ENCODE data around the gene LGALS7.

LGALS7 gene

DNA sequence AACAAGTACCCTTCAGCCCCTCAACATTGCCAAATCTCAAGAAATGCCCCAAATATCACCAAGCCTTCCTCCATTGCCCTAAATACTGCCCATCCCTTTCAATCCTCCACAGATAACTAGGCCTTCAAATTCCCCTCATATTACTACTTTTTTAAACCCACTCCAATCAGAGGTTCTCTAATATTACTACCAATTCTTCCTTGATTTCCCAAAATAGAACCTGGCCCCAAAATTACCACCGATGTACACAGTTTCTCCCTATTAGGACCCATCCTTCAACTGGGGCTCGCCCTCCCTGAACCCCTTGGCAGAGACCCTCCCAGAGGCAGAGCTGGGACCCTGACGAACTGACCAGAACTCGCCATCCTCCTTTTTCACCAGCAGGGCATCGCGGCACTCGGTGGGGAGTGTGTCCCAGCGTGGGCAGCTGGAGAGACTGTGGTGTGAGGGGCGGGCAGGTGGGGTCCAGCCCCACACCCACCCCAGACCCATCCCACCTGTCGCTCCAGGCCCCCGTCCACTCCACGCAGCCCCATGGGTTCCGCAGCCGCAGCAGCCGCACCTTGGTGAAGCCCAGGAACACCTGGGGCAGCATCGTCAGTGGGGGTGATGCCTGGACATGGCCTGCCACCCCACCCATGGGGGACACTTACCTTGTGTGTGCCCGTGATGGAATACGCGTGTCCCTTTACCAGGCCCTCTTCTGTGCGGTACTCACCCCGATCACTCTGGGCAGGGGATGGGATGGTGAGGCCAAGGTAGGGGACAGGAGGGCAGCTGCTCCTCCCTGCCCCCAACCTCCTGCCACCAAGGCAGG lies 35.2 kb downstream of the LGALS7 start:
- no peak for DNase-seq

- DNase-seq: no peak
These were observed 35.9 kb downstream of the LGALS7 start for GRCh38 chr19:38737281-38737865.

DNA sequence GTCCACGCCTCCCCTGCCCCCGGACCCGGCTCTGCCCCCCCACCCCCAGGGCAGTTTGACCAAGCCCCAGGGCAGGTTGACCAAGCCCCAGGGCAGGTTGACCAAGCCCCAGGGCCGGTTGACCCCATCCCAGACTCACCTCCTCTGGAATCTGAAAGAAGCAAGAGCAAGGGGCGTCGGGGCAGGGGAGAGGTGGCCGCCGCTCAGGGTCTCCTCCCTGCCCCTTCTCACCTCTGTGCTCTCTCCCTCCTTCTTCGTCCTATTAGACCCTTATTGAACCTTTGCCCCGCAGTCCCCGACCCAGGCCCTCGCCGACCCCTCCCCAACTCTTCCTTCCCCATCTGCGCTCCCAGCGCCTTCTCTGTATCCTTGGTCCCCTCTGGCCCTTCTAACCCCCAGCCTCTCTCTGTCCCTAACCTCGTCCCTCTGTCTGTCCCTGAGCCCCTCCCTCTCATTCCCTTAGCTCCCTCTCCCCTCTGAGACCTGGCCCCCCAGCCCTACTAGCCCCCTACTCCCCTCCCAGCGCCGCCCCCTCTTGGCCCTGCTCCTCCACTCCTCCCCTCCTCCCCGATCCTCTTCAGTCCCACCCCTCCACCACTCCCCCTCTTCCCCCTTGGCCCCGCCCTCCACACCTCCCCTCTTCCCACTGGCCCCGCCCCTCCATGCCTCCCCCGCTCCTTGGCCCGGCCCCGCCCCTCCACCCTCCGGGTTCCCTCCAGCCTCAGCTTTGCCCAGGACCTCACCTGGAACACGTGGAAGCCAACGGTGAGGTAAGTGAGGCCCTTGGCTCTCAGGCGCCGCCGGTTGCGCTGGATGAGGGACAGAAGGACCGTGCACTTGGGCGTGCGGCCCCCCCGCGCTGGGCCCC lies 36.7 kb downstream of the LGALS7 start:
- DNase-seq: peak; percentile 68

DNA sequence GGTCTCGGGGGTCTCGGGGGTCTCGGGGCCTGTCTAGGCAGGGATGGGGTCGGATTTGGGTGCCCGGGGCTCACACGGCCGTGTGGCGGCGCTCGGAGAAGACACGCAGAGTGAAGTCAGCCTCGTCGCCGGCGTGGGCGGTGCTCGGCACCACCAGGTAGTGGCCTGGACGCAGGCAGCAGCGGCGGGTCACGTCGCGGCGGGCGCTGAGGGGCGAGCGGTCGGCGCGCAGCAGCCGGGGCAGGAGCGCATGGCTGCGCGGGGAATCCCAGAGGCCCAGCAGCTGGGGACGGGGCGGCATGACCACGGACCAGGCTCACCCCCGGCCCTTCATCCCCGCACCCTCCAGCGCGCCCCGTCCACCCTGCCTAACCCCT lies 37.3 kb downstream of the LGALS7 start:
- peak; percentile 72 for DNase-seq

DNA sequence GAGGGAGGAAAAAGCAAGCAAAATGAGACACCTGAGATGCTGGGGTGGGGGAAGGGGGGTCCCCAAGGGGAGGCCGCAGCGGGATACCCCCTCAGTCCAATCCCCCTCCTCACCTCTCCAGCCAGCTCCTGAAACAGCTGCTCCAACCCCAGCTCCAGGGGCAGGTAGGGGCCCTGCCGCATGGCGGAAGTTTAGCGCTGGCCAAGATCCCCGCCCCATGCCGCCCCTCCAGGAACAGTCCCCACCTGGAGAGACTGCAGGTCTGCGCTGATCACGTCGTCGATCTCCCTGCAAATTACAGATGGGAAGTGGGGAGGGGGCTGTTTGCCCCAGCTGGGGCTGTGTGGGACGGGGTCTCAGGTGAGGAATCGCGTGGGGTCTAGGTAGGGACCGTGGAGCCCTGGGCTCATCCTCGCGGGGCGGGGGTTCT lies 38.0 kb downstream of the LGALS7 start:
- DNase-seq: peak; percentile 33

DNA sequence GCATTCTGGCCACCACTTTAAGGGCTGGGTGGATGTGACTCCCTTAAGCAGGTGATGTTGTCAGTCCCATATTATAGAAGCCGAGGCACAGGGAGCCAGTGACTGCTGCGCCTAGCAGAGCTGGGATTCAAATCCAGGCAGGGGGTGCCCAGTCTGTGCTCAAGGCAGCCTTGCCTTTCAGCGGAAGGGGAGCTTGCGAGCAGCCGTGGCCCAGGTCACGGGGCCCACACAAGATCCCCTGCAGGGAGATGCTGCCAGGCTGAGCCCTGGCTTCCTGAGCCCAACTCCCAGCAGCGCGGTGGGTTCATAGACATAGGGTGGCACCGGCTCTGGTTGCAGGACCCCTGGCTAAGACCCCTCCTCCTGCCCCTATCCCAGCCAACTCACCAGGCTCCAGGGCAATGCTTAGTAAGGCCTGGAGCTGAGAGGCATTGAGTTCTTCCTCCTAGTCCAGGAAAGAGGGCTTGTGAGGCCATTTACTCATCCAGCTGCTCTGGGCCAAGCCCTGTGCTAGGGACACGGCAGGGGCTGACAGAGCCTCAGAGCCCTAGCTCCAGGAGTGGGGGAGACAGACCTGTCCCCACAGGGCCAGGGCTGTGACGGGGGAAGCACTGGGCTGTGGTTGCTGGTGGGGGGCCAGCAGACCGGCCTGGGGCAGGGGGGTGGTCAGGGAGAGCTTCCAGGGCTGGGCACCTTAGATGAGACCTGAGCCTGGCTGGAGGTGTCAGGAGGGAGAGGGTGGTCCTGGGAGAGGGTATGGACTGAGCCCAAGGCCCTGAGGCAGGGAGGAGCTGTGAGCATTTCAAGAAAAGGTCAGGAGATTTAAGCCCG lies 38.7 kb downstream of the LGALS7 start:
- DNase-seq: no peak

- DNase-seq: no peak
These were observed 39.2 kb downstream of the LGALS7 start for GRCh38 chr19:38734176-38734425.

GRCh38 chr19:38733493-38734175 lies 39.7 kb downstream of the LGALS7 start:
- no peak for DNase-seq

- DNase-seq: no peak
These were observed 40.1 kb downstream of the LGALS7 start for GRCh38 chr19:38733241-38733492.

DNA sequence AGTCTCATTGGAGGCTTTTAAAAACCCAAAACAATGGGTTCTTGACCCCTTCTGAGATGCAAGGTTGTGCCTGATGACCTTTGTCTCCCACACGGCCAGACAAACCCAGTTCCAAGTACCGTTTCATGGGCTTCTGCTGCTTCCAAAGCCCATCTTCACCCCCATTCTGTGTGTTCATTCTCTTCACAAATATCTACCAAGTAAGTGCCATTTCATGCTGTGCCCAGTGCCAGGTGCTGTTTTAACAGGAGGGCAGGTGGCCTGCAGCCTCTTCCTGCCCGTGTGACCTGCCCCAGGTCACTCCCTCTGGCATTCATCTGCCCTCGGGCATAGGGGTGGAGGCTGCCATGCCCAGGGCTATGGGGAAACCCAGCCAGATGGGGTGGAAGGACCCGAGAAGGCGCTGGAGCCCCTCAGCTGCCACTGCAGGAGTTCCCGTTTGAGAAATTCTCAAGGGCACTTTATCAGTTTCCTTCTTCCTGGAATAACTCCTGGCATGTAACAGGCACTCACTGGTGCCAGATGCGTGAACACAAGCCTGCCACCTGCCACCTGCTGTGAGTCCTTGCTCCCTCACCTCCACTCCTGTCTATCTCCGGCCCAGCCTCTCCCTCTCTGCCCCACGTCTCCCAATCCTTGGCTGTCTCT lies 41.5 kb downstream of the LGALS7 start:
- DNase-seq: no peak

DNA sequence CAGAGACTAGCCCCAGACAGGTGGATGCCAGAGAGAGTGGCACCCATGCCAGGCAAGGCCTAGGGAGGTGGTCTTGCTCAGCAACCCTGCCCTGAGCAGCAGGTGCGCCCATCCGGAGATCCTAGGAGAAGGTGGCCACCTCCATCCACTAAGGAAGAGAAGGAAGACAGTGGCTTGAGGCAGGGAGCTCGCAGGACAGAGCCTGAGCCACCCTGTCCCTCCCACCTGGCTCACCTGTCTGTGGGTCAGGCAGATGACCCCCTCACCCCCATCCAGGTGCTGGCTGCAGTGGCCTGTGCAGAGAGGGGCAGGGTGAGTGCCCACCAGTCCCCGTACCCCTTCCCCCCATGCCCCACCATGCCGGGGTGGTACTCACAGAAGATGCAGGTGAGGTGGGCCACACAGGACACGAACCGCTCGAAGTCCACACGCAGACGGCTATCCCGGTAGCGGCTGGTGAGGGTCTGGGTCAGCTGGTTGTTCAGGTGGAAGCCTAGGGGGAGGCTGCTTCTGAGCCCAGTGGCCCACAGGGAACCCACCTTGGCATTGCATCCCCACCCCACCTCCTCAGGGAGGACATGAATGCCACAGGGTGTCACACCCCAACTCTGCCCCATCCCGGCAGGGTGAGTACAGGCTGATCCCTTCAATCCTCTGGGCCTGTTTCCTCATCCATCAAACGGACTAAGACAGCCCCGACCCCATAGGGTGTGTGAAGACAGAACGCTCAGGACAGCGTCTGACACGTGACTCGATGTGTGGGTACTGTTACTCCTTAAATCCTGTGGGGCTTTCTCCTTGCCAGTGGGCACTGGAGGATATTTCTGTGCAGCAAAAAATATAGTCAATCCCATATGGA lies 42.4 kb downstream of the LGALS7 start:
- no peak for DNase-seq

DNA sequence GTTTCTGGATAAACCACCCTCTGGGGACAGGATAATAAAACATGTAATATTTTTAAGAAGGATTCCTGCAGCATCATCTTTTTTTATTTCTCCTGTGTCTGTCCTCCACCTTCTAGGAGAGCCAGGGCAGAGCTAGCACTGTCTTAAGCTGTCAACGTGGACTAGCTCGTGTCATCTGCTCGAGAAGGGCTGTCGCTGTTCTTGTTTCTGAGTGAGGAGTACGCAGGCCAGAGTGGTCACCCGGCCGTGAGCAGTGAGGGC lies 42.9 kb downstream of the LGALS7 start:
- DNase-seq: no peak

GRCh38 chr19:38729653-38730469 lies 43.5 kb downstream of the LGALS7 start:
- DNase-seq: peak; percentile 81

DNA sequence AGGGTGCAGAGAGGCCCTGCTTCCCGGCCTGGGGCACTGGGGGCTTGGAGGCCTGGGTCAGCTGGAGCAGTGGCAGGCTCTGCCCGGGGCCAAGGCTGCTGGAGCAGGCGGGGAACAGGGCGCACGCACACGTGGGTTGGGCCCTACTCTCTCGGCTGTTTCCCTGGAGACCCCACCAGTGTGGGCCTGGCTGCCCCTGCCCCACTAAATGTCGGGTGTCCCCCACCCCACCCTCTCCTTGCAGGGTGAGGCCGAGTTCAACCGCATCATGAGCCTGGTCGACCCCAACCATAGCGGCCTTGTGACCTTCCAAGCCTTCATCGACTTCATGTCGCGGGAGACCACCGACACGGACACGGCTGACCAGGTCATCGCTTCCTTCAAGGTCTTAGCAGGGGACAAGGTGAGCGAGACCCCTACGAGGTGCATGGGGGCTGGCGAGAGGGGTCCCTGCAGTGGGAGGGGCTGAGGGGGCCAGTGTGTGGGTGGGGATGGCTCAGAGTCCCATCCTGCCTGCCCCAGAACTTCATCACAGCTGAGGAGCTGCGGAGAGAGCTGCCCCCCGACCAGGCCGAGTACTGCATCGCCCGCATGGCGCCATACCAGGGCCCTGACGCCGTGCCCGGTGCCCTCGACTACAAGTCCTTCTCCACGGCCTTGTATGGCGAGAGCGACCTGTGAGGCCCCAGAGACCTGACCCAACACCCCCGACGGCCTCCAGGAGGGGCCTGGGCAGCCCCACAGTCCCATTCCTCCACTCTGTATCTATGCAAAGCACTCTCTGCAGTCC lies 44.4 kb downstream of the LGALS7 start:
- no peak for DNase-seq

DNA sequence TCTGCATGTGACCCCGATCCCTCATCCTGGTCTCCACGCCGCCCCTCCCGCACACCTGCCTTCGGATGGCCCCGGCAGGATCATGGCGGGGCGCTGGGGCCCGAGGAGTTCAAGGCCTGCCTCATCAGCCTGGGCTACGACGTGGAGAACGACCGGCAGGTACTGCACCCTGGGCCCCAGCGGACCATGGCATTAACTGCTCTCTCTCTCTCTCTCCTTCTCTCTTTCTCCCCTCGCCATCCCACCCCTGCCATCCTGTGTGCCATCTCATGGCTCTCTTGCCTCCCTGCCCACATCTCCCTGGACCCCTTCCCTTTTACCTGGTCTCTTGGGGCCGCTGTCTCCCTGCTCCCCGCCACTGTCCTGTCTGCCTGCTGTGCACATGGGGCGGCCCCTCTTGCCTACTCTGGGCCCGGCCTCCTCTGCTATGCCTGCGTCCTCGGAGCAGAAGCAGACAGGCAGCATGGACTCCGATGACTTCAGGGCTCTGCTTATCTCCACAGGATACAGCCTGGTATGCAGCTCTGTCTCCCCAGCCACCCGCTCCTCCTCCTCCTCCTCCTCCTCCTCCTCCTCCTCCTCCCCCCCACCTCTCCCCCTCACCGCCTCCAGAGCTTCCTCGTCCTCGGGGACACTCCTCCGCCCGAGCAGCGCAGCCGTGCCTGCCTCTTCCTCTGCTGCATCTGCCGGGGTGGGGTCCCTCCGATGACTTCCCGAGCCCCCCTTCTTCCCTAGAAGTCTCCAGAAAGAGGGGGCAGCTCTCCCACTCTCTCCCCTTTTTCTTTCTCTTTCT lies 45.3 kb downstream of the LGALS7 start:
- no peak for DNase-seq

GRCh38 chr19:38727306-38727867 lies 45.9 kb downstream of the LGALS7 start:
- DNase-seq: no peak

DNA sequence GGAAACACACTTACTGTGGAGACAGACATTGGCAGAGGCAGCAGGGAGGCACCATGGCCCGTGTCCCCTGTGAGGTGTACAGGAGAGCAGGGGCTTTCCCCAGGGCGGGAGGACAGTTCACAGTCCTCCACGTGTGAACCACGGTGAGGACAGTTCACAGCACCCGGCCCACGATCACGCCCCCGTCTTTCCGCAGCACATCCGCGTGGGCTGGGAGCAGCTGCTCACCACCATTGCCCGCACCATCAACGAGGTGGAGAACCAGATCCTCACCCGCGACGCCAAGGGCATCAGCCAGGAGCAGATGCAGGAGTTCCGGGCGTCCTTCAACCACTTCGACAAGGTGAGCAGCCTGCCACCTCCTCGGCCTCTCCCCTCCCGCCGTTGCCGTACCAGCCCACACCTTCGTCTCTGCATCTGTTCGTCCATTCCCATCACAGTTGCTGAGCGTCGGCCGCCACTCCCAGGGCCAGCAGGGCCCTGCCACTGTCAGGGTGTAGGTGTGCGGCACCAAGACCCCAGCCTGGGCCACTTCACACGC lies 46.5 kb downstream of the LGALS7 start:
- DNase-seq: peak; percentile 30

GRCh38 chr19:38726284-38726673 lies 47.0 kb downstream of the LGALS7 start:
- DNase-seq: no peak
